ENCODE measurements around the gene DNMBP.

GRCh38 chr10:99924451-99925255 lies 85.1 kb downstream of the DNMBP start:
- TF ChIP-seq EZH2phosphoT487 (IDR thresholded peaks at IDR 0.05; ENCODE audit: insufficient read depth, low read depth) (no peak), EZH2 (IDR thresholded peaks at IDR 0.05; ENCODE audit: insufficient read depth, poor library complexity, severe bottlenecking) (no peak)
